ENCODE results near the gene PHRF1.

DNA sequence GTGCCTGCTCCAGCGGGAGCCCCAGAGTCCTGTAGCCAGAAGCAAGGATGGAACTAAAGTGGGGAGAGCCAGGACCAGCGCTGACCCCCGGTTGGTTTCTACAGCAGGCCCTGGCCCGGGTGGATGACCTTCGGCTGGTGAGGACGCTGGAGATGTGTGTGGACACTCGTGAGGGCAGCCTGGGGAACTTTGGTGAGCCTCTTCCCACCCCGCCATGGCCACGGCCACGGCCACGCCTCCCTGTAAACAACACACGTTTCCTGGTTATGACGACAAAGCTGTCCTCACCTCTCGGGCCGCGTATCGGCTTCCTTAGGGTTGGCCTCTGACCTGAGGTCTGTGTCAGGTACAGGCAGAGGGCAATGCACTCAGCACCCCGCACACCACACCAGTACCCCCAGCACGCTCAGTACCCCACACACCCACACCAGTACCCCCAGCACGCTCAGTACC is 34.8 kb upstream of the PHRF1 start:
- TF ChIP-seq EZH2 (IDR thresholded peaks at IDR 0.05) (no peak), EZH2phosphoT487 (IDR thresholded peaks at IDR 0.05; ENCODE audit: borderline replicate concordance) (no peak), POLR2AphosphoS5 (IDR thresholded peaks at IDR 0.05; ENCODE audit: low read depth, low read length) (no peak), SIN3A (IDR thresholded peaks at IDR 0.05; ENCODE audit: low read depth) (no peak), RAD21 (IDR thresholded peaks at IDR 0.05; ENCODE audit: low read depth) (no peak), TCF7L2 (IDR thresholded peaks at IDR 0.05; ENCODE audit: borderline replicate concordance, extremely low read depth, insufficient read depth, insufficient read length) (no peak), CEBPB (IDR thresholded peaks at IDR 0.05; ENCODE audit: low read depth) (no peak), ZFX (IDR thresholded peaks at IDR 0.05) (no peak), JUND (IDR thresholded peaks at IDR 0.05) (no peak), POLR2A (IDR thresholded peaks at IDR 0.05; ENCODE audit: borderline replicate concordance, extremely low read depth, insufficient read depth, insufficient read length) (no peak)
- TF ChIP-seq, protein P1, sequence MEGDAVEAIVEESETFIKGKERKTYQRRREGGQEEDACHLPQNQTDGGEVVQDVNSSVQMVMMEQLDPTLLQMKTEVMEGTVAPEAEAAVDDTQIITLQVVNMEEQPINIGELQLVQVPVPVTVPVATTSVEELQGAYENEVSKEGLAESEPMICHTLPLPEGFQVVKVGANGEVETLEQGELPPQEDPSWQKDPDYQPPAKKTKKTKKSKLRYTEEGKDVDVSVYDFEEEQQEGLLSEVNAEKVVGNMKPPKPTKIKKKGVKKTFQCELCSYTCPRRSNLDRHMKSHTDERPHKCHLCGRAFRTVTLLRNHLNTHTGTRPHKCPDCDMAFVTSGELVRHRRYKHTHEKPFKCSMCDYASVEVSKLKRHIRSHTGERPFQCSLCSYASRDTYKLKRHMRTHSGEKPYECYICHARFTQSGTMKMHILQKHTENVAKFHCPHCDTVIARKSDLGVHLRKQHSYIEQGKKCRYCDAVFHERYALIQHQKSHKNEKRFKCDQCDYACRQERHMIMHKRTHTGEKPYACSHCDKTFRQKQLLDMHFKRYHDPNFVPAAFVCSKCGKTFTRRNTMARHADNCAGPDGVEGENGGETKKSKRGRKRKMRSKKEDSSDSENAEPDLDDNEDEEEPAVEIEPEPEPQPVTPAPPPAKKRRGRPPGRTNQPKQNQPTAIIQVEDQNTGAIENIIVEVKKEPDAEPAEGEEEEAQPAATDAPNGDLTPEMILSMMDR (IDR thresholded peaks at IDR 0.05 in 2 of 3, conservative IDR thresholded peaks at IDR 0.05 in 1 of 3; ENCODE audit: borderline replicate concordance in 1 of 3, insufficient read depth in 1 of 3, low read depth in 2 of 3, low read length in 2 of 3) = no peak
- TF ChIP-seq, protein P2, sequence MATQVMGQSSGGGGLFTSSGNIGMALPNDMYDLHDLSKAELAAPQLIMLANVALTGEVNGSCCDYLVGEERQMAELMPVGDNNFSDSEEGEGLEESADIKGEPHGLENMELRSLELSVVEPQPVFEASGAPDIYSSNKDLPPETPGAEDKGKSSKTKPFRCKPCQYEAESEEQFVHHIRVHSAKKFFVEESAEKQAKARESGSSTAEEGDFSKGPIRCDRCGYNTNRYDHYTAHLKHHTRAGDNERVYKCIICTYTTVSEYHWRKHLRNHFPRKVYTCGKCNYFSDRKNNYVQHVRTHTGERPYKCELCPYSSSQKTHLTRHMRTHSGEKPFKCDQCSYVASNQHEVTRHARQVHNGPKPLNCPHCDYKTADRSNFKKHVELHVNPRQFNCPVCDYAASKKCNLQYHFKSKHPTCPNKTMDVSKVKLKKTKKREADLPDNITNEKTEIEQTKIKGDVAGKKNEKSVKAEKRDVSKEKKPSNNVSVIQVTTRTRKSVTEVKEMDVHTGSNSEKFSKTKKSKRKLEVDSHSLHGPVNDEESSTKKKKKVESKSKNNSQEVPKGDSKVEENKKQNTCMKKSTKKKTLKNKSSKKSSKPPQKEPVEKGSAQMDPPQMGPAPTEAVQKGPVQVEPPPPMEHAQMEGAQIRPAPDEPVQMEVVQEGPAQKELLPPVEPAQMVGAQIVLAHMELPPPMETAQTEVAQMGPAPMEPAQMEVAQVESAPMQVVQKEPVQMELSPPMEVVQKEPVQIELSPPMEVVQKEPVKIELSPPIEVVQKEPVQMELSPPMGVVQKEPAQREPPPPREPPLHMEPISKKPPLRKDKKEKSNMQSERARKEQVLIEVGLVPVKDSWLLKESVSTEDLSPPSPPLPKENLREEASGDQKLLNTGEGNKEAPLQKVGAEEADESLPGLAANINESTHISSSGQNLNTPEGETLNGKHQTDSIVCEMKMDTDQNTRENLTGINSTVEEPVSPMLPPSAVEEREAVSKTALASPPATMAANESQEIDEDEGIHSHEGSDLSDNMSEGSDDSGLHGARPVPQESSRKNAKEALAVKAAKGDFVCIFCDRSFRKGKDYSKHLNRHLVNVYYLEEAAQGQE (IDR thresholded peaks at IDR 0.05; ENCODE audit: low read depth) = no peak
- TF ChIP-seq, protein P3, sequence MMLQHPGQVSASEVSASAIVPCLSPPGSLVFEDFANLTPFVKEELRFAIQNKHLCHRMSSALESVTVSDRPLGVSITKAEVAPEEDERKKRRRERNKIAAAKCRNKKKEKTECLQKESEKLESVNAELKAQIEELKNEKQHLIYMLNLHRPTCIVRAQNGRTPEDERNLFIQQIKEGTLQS (IDR thresholded peaks at IDR 0.05) = no peak
- TF ChIP-seq, protein P4, sequence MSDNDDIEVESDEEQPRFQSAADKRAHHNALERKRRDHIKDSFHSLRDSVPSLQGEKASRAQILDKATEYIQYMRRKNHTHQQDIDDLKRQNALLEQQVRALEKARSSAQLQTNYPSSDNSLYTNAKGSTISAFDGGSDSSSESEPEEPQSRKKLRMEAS (IDR thresholded peaks at IDR 0.05) = no peak

Measured in HCT116 (cell line).